HG03175 (cell line): ENCODE results near the gene RAB3GAP2.
"Not testable (repeated sequence)": the region's sequence is repeated elsewhere in the genome, so short reads cannot be mapped to it uniquely, and the experiment has no call there.

Experiments
- ATAC-seq: cut with Tn5 transposase; IDR thresholded peaks from one replicate; pipeline ENCODE4 v1.9.1; 2021; ENCODE audit warnings: mild to moderate bottlenecking, moderate library complexity; ENCODE audit not compliant: unreplicated experiment

RAB3GAP2 gene

DNA sequence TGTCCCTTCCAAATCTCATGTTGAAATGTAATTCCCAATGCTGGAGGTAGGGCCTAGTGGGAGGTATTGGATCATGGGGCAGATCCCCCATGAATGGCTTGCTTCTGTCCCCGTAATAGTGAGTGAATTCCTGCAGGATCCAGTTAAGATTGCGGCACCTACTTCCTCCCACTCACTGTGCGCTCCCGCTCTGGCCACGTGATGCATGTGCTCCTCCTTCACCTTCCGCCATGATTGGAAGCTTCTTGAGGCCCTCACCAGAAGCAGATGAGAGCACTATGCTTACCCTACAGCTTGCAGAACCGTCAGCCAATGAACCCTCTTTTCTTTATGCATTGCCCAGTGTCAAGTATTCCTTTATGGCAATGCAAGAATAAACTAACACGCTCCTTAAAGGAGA lies 14.9 kb upstream of the RAB3GAP2 start:
- no peak for ATAC-seq

DNA sequence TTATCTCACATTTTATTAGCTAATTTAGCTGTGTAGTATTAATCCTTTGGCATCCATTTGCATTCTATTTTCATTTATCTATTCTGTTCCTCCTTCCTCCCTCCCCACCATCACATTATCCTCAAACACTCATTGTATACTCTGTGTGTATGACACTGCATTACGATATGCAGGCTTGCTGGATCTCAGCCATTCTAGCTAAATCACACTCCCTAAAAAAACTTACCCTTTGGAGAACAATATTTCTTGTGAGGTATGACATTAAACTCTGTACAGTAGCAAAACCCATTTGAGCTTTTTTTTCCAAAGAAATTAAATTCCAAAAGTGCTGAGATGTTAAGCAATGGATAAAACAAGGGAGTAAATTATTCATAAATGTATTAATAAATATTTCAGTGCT lies 11.4 kb upstream of the RAB3GAP2 start:
- ATAC-seq: no peak

GRCh38 chr1:220281159-220281574 lies 8.9 kb upstream of the RAB3GAP2 start:
- no peak for ATAC-seq

GRCh38 chr1:220280249-220280648 lies 8.0 kb upstream of the RAB3GAP2 start:
- ATAC-seq: no peak

DNA sequence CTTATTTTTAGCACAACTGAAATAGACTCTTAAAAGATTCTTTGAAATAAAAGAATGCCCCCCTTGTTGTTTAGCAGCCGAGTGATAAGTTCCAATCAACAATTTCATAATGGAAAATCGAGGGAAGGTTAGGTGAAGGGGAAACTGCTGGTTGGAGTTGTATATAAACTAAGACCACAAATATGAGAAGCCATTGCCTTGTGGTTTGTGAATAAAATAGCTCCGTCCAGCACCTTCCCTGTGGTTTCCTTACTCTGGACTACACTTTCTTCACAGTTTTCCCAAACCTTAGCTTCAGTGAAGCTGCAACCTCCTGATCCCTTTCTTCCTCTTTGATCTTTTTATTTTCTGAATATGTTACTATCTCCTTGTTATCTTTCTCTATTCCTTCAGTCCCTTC lies 6.7 kb upstream of the RAB3GAP2 start:
- ATAC-seq: no peak

- ATAC-seq: no peak
Observed at GRCh38 chr1:220275430-220275829, 3.2 kb upstream of the RAB3GAP2 start.

DNA sequence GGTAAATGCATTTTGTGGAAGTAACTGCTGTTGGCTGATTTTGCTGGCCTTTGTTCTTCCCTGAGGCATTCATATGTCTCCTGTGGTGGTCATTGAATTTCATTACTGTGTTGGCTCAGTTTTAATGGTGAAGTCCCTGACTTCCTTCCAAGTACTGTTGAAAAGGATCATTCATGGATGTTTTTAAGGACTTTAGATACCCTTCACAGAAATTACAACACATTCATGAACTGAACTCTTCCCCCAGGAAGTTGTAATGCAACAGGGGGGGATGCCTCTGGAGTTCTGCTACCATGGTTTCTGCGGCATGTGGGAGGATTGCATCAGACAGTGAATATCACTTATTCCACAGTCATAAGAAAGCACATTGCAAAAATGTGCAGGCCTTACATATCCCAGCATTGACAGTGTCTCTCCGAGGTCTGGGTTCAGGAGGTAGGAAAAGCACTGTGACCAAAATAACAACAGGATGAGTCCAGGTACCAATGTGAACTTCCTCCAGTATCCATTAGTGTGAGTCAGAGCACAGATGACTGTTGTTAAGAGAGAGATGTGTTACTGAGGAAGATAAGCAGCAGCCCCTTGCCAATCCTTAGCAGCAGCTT lies 2.1 kb upstream of the RAB3GAP2 start:
- no peak for ATAC-seq

- ATAC-seq: no peak
Observed at GRCh38 chr1:220272841-220273090, 513 bp upstream of the RAB3GAP2 start.

DNA sequence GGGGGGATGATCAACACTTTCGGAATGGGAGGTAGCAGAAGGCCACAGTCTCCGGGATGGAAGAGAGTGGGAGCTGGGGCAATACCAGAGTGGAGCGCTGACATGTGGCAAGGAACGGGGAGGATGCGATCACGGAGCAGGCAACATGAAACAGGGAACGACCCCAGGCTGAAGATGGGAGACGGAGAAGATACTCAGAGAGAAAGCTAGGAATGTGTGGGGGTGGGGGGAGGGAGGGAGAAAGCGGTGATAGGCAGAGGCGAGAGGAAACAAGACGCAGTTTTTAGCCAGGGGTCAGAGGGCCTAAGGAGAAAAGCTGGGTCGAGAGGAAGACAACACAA lies 577 bp downstream of the RAB3GAP2 start:
- ATAC-seq: no peak

GRCh38 chr1:220269036-220269435 lies 3.2 kb downstream of the RAB3GAP2 start:
- no peak for ATAC-seq

DNA sequence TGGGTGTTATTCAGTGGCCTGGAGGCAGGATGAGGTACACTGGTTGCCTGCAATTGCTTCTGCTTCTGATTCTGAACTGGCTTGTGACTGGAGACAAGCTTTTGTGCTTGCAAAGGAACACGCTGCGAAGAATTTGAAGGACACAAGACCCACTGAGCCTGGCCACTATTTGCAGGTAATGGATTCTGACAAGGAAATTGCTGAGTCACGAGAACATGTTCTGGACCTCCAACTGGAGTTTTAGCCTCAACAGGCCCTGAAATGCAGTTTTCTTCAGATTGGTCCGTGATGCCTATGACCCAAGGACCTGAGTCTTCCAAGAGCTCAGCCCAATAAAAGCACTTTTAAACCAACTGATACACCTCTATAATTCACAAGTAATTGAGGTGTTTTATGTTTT lies 4.6 kb downstream of the RAB3GAP2 start:
- no peak for ATAC-seq

DNA sequence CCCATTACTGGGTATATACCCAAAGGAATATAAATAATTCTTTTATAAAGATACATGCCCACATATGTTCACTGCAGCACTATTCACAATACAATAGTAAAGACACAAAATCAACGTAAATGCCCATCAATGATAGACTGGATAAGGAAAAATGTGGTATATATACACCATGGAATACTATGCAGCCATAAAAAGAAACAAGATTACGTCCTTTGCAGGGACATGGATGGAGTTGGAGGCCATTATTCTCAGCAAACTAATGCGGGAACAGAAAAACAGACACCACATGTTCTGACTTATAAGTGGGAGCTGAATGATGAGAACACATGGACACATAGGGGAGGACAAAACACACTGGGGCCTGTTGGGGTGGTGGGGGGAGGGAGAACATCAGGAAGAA lies 12.0 kb downstream of the RAB3GAP2 start:
- not testable (repeated sequence) for ATAC-seq

- not testable (repeated sequence) for ATAC-seq
Observed at GRCh38 chr1:220259756-220260155, 12.5 kb downstream of the RAB3GAP2 start.

GRCh38 chr1:220256194-220256593 lies 16.1 kb downstream of the RAB3GAP2 start:
- ATAC-seq: not testable (repeated sequence)

DNA sequence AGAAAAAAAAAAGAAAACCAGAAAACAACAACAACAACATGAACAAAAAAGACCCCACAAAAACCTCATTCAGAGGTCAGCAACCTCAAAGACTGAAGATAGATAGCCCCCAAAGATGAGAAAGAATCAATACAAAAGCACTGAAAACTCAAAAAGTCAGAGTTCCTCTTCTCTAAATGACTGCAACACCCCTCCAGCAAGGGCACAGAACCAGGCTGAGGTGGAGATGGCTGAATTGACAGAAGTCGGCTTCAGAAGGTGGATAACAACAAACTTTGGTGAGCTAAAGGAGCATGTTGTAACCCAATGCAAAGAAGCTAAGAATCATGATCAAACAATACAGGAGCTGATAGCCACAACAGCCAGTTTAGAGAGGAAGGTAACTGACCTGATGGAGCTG lies 17.0 kb downstream of the RAB3GAP2 start:
- no peak for ATAC-seq

GRCh38 chr1:220253290-220253689 lies 19.0 kb downstream of the RAB3GAP2 start:
- not testable (repeated sequence) for ATAC-seq

DNA sequence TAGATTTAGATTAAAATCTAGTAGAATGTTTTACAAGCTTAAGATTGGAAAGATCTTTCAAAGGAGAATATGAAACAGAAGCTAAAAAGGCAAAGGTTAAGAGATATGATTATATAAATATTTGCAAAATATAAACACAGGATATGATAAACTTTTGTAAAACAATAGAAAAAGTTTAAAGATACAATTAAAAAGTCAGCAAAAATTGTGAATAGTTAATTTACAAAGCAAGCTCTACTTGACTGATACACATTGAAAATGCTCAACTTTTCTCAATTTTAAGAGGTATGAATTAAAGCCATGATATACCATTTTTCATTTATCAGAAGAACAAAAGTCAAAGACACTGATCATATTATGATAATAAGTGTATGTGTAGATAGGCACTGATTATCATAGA lies 21.0 kb downstream of the RAB3GAP2 start:
- no peak for ATAC-seq

GRCh38 chr1:220250681-220251080 lies 21.6 kb downstream of the RAB3GAP2 start:
- no peak for ATAC-seq

- ATAC-seq: no peak
Observed at GRCh38 chr1:220249522-220249921, 22.7 kb downstream of the RAB3GAP2 start.

DNA sequence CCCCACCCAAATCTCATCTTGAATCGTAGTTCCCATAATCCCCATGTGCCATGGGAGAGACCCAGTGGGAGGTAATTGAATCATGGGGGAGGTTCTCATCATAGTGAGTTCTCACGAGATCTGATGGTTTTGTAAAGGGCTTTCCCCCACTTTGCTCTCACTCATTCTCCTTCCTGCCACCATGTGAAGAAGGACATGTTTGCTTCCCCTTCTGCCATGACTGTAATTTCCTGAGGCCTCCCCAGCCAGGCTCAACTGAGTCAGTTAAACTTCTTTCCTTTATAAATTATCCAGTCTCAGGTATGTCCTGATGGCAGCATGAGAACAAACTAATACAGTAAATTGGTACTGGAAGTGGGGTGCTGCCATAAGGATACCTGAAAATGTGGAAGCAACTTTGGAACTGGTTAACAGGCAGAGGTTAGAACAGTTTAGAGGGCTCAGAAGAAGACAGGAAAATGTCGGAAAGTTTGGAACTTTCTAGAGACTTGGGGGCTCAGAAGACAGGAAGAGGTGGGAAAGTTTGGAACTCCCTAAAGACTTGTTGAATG lies 23.5 kb downstream of the RAB3GAP2 start:
- ATAC-seq: not testable (repeated sequence)

DNA sequence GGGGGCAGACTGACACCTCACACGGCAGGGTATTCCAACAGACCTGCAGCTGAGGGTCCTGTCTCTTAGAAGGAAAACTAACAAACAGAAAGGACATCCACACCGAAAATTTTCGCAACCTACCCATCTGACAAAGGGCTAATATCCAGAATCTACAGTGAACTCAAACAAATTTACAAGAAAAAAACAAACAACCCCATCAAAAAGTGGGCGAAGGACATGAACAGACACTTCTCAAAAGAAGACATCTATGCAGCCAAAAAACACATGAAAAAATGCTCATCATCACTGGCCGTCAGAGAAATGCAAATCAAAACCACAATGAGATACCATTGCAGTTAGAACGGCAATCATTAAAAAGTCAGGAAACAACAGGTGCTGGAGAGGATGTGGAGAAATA lies 26.4 kb downstream of the RAB3GAP2 start:
- not testable (repeated sequence) for ATAC-seq

- no peak for ATAC-seq
Observed at GRCh38 chr1:220243947-220244346, 28.3 kb downstream of the RAB3GAP2 start.

- ATAC-seq: no peak
Observed at GRCh38 chr1:220241072-220241663, 31.1 kb downstream of the RAB3GAP2 start.
